ENCODE measurements around the gene KLK10. TPM values are rescaled to one million over a fixed set of nuclear protein-coding genes. Genes with fewer than 3 reads are reported as not detected.

The KLK10 gene
- polyA plus RNA-seq, 1 of the 3 experiments (the other 2 are of a cell fraction), result not detected

DNA sequence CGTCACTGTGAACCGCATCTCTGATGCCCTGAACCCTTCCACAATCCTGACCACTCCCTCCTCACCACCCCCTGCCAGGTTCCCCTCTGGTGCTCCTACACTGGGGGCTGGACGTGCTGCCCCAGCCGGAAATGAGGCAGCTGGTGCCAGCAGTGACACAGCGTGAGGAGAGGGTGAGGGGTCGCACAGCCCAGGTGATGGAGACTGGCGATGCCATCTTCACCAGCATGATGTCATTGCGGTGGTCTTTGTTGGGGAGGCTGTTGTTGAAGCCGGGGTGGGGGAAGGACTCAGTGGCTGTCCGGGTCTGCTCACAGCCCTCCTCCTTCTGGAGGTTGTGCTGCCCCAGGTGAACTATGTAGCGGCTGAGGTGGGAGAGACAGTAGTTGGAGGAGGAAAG lies 4.4 kb upstream of the KLK10 start:
- TF ChIP-seq GATA2 (CRISPR knock-in tag; IDR thresholded peaks at IDR 0.05), result no peak
- TF ChIP-seq, protein P1, sequence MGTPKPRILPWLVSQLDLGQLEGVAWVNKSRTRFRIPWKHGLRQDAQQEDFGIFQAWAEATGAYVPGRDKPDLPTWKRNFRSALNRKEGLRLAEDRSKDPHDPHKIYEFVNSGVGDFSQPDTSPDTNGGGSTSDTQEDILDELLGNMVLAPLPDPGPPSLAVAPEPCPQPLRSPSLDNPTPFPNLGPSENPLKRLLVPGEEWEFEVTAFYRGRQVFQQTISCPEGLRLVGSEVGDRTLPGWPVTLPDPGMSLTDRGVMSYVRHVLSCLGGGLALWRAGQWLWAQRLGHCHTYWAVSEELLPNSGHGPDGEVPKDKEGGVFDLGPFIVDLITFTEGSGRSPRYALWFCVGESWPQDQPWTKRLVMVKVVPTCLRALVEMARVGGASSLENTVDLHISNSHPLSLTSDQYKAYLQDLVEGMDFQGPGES (IDR thresholded peaks at IDR 0.05; ENCODE audit: low read depth, low read length), result no peak
- TF ChIP-seq SMC3 (IDR thresholded peaks at IDR 0.05; ENCODE audit: low read depth, low read length), result no peak
- TF ChIP-seq ELF1 (IDR thresholded peaks at IDR 0.05), result no peak
- TF ChIP-seq, protein P2, sequence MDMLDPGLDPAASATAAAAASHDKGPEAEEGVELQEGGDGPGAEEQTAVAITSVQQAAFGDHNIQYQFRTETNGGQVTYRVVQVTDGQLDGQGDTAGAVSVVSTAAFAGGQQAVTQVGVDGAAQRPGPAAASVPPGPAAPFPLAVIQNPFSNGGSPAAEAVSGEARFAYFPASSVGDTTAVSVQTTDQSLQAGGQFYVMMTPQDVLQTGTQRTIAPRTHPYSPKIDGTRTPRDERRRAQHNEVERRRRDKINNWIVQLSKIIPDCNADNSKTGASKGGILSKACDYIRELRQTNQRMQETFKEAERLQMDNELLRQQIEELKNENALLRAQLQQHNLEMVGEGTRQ (IDR thresholded peaks at IDR 0.05; ENCODE audit: borderline replicate concordance, low read depth, low read length), result no peak
- TF ChIP-seq FOXM1 (IDR thresholded peaks at IDR 0.05; ENCODE audit: low read depth), result no peak
- no peak for TF ChIP-seq FOXJ3 (CRISPR knock-in tag; IDR thresholded peaks at IDR 0.05)
- TF ChIP-seq RXRA (IDR thresholded peaks at IDR 0.05; ENCODE audit: borderline replicate concordance, low read depth), result no peak
- no peak for TF ChIP-seq EP300 (IDR thresholded peaks at IDR 0.05; ENCODE audit: borderline replicate concordance in 1 of 2, low read depth in 1 of 2, low read length in 1 of 2)
- no peak for TF ChIP-seq POLR2AphosphoS5 (IDR thresholded peaks at IDR 0.05; ENCODE audit: low read depth, low read length)
- no peak for TF ChIP-seq NFIC (IDR thresholded peaks at IDR 0.05; ENCODE audit: borderline replicate concordance)
- TF ChIP-seq FOSL2 (IDR thresholded peaks at IDR 0.05; ENCODE audit: borderline replicate concordance, low read depth), result no peak
- no peak for TF ChIP-seq GABPA (IDR thresholded peaks at IDR 0.05; ENCODE audit: low read depth)
- no peak for TF ChIP-seq RFX5 (IDR thresholded peaks at IDR 0.05; ENCODE audit: low read length)
- TF ChIP-seq NRF1 (IDR thresholded peaks at IDR 0.05; ENCODE audit: low read depth, low read length), result no peak
- no peaks in the 10 kb centered on the region for H3K36me3 ChIP-seq (replicated peaks in 1 of 2; ENCODE audit: control insufficient read depth in 1 of 2, insufficient read depth in 2 of 2, low read length in 1 of 2)
- H3K9me2 ChIP-seq, result no peaks in the 10 kb centered on the region
- H3K79me2 ChIP-seq (ENCODE audit: insufficient read depth), result no peaks in the 10 kb centered on the region
- no peaks in the 10 kb centered on the region for H3F3A ChIP-seq (replicated peaks; ENCODE audit: insufficient read depth)
- no peak overlapping the region for H3K4me2 ChIP-seq
- CTCF ChIA-PET, result no interaction called here
- POLR2A ChIA-PET, result no interaction called here
- WGBS (ENCODE audit: low lambda C conversion rate), result 14% methylated on average over 10 of the region's 11 CpGs
- no peak for DNase-seq
- no peaks in the 10 kb centered on the region for H3K9me3 ChIP-seq
- no peaks in the 10 kb centered on the region for H4K20me1 ChIP-seq (ENCODE audit: insufficient read depth)
- H2AFZ ChIP-seq (ENCODE audit: low read depth), result no peak overlapping the region
- H3K9ac ChIP-seq, result no peak overlapping the region
- H3K27ac ChIP-seq (ENCODE audit: low read depth in 2 of 2, low read length in 1 of 2), result no peak overlapping the region
- H3K27me3 ChIP-seq (ENCODE audit: insufficient read depth), result peaks cover 93% of the 10 kb centered on the region
- no peak overlapping the region for H3K4me3 ChIP-seq (ENCODE audit: low read depth in 2 of 2, low read length in 1 of 2)
- no peaks in the 10 kb centered on the region for H3K4me1 ChIP-seq (ENCODE audit: control insufficient read depth in 1 of 2, insufficient read depth in 2 of 2, low read depth in 1 of 2, low read length in 1 of 2)

DNA sequence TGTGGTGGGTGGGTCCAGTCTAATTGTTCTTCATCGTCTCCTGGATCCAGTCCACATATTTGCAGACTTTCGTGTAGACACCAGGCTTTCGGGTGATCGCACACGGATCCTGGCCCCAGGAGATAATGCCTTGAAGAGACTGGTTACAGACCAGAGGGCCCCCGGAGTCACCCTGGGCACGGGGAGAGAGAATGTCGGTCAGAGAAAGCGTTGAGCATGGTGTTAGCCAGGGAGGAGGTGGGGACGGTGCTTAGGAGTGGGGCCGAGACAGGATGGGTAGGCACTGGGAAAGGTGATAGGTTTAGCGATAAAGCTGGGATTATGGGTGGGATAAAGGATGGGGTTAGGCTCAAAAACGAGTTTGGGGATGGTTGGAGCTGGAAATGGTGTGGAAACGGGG lies 3.0 kb upstream of the KLK10 start:
- H3K4me1 ChIP-seq (ENCODE audit: control insufficient read depth in 1 of 2, insufficient read depth in 2 of 2, low read depth in 1 of 2, low read length in 1 of 2), result no peaks in the 10 kb centered on the region
- no peak overlapping the region for H3K4me2 ChIP-seq
- no peaks in the 10 kb centered on the region for H3K9me3 ChIP-seq
- WGBS (ENCODE audit: low lambda C conversion rate), result 6% methylated on average over 14 of the region's 14 CpGs
- no peak for TF ChIP-seq GABPA (IDR thresholded peaks at IDR 0.05; ENCODE audit: low read depth)
- TF ChIP-seq, protein P2 (IDR thresholded peaks at IDR 0.05; ENCODE audit: borderline replicate concordance, low read depth, low read length), result no peak
- TF ChIP-seq, protein P1 (IDR thresholded peaks at IDR 0.05; ENCODE audit: low read depth, low read length), result no peak
- TF ChIP-seq MXI1 (IDR thresholded peaks at IDR 0.05; ENCODE audit: low read depth, low read length), result no peak
- no peak for TF ChIP-seq SIN3A (IDR thresholded peaks at IDR 0.05; ENCODE audit: borderline replicate concordance, low read depth, low read length)
- no peaks in the 10 kb centered on the region for H3K9me2 ChIP-seq
- H3K9ac ChIP-seq, result no peak overlapping the region
- POLR2A ChIA-PET, result no interaction called here
- CTCF ChIA-PET, result interaction anchor here (0.7 to 1.9 kb wide), 3 partner anchors 9 to 72 kb away, joined by 3 to 7 read pairs (median 6); no protein-coding TSS in a partner anchor
- H3K79me2 ChIP-seq (ENCODE audit: insufficient read depth), result no peaks in the 10 kb centered on the region
- no peaks in the 10 kb centered on the region for H4K20me1 ChIP-seq (ENCODE audit: insufficient read depth)
- no peak for DNase-seq
- H3K36me3 ChIP-seq (replicated peaks in 1 of 2; ENCODE audit: control insufficient read depth in 1 of 2, insufficient read depth in 2 of 2, low read length in 1 of 2), result no peaks in the 10 kb centered on the region
- H3K27me3 ChIP-seq (ENCODE audit: insufficient read depth), result peaks cover 93% of the 10 kb centered on the region
- H3K4me3 ChIP-seq (ENCODE audit: low read depth in 2 of 2, low read length in 1 of 2), result no peak overlapping the region
- H2AFZ ChIP-seq (ENCODE audit: low read depth), result no peak overlapping the region
- no peaks in the 10 kb centered on the region for H3F3A ChIP-seq (replicated peaks; ENCODE audit: insufficient read depth)
- H3K27ac ChIP-seq (ENCODE audit: low read depth in 2 of 2, low read length in 1 of 2), result no peak overlapping the region
